Parathyroid adenoma (tissue), 2 donors: Measurements from ENCODE around the gene CHTF8.

Source experiments
- H2AFZ ChIP-seq: fragments of 300-600 bp; sonication (generic); one replicate; pipeline ENCODE4 v1.7.0; 2017; ENCODE audit warnings: antibody characterized with exemption, mild to moderate bottlenecking
- H3K27ac ChIP-seq: fragments of 300-600 bp; sonication (generic); one replicate; pipeline ENCODE4 v1.7.0; 2017
- H3K27me3 ChIP-seq: fragments of 300-600 bp; sonication (generic); one replicate; pipeline ENCODE4 v1.7.0; 2017; ENCODE audit warnings: low read length; ENCODE audit not compliant: control insufficient read depth, insufficient read depth
- H3K36me3 ChIP-seq: fragments of 300-600 bp; sonication (generic); one replicate; pipeline ENCODE4 v1.7.0; 2017; ENCODE audit warnings: low read length; ENCODE audit not compliant: control insufficient read depth, insufficient read depth
- H3K4me1 ChIP-seq: fragments of 300-600 bp; sonication (generic); one replicate; pipeline ENCODE4 v1.7.0; 2017; ENCODE audit warnings: control low read depth
- H3K4me2 ChIP-seq: fragments of 300-600 bp; sonication (generic); one replicate; pipeline ENCODE4 v1.7.0; 2017; ENCODE audit warnings: low read length
- H3K4me3 ChIP-seq: fragments of 300-600 bp; sonication (generic); one replicate; pipeline ENCODE4 v1.7.0; 2017; ENCODE audit warnings: low read depth, low read length
- H3K79me2 ChIP-seq: fragments of 300-600 bp; sonication (generic); one replicate; pipeline ENCODE4 v1.7.0; 2017; ENCODE audit warnings: control low read depth
- H3K9ac ChIP-seq: fragments of 300-600 bp; sonication (generic); one replicate; pipeline ENCODE4 v1.7.0; 2017; ENCODE audit warnings: mild to moderate bottlenecking
- H3K9me3 ChIP-seq: fragments of 300-600 bp; sonication (generic); one replicate; pipeline ENCODE4 v1.7.0; 2017; ENCODE audit warnings: low read length; ENCODE audit not compliant: control insufficient read depth
- TF ChIP-seq, protein P1 (sequence below): fragments of 300-600 bp; sonication (generic); IDR thresholded peaks from one replicate; pipeline ENCODE4 v1.7.0; 2017; ENCODE audit warnings: antibody characterized with exemption, mild to moderate bottlenecking
- donor health status: primary hyperparathyroidism.

The CHTF8 gene

DNA sequence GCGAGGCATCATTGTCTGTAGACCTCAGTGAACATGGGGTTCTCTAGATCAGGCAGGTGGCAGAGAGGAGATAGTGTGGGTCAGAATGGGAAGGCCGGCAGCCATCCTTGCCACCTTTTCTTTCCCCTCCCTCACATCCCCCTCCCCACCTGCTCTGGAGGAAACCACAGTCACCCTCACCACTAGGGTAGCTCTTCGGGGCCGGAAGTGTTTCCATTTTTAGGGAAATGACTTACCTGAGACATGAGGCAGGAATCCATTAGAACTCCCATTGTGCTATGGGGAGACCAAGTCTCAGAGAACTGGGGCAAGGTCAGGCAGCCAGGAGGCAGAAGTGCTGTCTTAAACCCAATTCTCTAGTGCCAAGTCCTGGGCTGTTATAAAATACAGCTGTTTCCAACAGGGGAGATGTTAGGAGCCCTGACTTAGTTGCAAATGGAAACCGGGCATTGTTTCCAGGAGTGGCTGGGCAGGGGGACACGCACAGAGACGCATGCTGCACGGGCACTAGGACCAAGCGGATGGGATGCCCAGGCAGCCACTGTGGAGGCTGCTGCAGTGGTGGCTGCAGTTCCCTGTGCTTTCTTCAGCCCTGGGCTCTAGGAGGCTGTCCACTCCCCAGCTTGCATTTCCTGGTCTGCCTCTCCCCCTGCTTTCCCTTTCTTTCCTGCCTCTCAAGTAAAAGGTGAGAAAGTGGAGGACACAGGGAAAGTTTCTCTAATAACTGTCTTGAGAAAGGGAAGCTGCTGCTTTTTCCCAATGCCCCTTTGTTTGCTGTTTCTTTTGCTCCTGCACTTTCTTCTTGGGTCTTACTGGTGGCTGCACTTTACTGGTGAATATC is 24.1 kb downstream of the CHTF8 start:
- H3K27ac ChIP-seq: no peak overlapping the region
- no peak overlapping the region for H3K4me3 ChIP-seq
- no peaks in the 10 kb centered on the region for H3K27me3 ChIP-seq

DNA sequence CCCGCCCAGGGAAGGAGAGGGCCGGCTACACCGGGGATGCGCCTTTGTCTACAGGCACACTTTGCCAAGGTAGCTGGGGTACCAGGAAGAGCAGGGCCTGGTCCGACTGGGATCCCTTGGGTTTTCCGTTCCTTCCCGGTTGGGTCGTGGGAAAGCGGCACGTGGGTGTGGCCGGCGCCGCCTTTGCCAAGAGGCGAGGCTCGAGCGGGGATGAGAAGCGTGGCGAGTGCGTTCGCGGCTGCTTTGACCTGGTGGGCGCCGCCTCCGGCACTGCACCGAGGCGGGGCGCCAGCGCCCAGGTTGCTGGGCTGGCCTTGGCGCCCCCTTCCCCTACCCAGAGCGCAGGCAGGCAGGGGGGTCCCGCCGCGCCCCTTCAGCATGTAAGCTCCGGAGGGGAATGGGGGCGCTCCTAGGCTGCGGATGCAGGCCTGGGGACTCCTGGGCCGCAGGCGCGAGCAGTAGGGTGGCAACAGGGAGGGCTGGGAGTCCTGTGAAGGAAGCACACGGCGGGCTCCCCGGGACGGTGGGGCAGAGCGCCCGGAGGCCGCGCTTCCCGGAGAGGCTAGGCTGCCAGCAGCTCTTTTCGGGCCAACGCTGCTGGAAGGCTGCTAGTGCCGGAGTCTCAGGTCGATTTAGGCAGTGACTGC is 24.9 kb downstream of the CHTF8 start:
- Histone ChIP-seq H3K4me3 (peak overlapping the region; percentile 46), H3K4me2 (peak overlapping the region; percentile 78), H3K9me3 (no peaks in the 10 kb centered on the region), H3K27ac (no peak overlapping the region), H3K27me3 (no peaks in the 10 kb centered on the region), H3K4me1 (peaks cover 5% of the 10 kb centered on the region), H3K79me2 (no peaks in the 10 kb centered on the region), H2AFZ (no peak overlapping the region), H3K9ac (no peak overlapping the region), H3K36me3 (no peaks in the 10 kb centered on the region)
- TF ChIP-seq, protein P1, sequence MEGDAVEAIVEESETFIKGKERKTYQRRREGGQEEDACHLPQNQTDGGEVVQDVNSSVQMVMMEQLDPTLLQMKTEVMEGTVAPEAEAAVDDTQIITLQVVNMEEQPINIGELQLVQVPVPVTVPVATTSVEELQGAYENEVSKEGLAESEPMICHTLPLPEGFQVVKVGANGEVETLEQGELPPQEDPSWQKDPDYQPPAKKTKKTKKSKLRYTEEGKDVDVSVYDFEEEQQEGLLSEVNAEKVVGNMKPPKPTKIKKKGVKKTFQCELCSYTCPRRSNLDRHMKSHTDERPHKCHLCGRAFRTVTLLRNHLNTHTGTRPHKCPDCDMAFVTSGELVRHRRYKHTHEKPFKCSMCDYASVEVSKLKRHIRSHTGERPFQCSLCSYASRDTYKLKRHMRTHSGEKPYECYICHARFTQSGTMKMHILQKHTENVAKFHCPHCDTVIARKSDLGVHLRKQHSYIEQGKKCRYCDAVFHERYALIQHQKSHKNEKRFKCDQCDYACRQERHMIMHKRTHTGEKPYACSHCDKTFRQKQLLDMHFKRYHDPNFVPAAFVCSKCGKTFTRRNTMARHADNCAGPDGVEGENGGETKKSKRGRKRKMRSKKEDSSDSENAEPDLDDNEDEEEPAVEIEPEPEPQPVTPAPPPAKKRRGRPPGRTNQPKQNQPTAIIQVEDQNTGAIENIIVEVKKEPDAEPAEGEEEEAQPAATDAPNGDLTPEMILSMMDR: no peak

More for the DNA sequence above, 24.1 kb downstream of the CHTF8 start:
- H3K79me2 ChIP-seq: peaks cover 2% of the 10 kb centered on the region
- TF ChIP-seq, protein P1: no peak
- H2AFZ ChIP-seq: no peak overlapping the region
- no peak overlapping the region for H3K9ac ChIP-seq
- no peaks in the 10 kb centered on the region for H3K36me3 ChIP-seq
- no peaks in the 10 kb centered on the region for H3K9me3 ChIP-seq
- no peak overlapping the region for H3K4me2 ChIP-seq
- peaks cover 5% of the 10 kb centered on the region for H3K4me1 ChIP-seq

DNA sequence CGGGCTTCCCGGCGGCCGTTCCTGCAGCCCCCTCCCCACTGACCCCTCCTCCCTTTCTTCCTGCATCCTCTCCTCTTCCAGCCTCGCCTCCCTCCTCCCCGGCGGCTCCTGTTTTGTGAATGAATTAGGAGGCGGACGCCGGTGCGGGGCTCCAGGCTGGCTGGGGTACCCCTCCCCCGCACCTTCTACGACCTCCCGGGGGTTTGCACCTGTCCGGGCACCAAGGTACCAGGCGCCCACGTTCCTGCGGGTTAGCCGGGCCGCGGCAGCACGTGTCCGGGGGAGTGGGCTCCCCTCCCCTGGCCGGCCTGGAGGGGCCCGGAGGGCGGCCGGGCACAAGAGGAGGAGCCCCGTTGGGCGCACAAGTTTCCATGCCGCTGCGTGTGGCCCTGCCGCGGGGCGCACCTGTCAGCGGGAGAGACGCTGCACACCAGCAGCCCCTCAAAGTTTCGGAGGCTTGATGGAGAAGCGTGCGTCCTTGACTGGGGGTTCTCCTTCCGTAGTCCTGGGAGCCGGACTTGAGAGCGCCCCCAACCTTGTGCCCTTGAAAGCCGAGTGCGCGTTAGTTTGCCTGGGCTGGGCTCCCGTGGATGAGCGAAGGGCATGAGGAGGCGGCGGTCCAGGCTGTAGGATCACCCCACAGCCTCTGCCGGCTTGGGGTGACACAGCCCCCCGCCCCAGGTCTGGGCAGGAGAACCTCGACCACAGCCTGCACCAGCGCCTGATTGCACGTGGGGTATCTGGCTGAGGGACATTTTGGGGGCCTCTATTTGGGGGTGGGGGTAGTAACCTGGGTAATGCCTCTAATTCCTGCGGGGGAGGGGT is 25.7 kb downstream of the CHTF8 start:
- Histone ChIP-seq H3K9me3 (no peaks in the 10 kb centered on the region), H3K9ac (no peak overlapping the region), H3K27ac (no peak overlapping the region), H3K27me3 (no peaks in the 10 kb centered on the region), H3K36me3 (no peaks in the 10 kb centered on the region), H2AFZ (peak overlapping the region; percentile 67), H3K4me2 (peak overlapping the region; percentile 78), H3K4me1 (peaks cover 5% of the 10 kb centered on the region), H3K4me3 (peak overlapping the region; percentile 46), H3K79me2 (no peaks in the 10 kb centered on the region)
- TF ChIP-seq, protein P1: no peak

DNA sequence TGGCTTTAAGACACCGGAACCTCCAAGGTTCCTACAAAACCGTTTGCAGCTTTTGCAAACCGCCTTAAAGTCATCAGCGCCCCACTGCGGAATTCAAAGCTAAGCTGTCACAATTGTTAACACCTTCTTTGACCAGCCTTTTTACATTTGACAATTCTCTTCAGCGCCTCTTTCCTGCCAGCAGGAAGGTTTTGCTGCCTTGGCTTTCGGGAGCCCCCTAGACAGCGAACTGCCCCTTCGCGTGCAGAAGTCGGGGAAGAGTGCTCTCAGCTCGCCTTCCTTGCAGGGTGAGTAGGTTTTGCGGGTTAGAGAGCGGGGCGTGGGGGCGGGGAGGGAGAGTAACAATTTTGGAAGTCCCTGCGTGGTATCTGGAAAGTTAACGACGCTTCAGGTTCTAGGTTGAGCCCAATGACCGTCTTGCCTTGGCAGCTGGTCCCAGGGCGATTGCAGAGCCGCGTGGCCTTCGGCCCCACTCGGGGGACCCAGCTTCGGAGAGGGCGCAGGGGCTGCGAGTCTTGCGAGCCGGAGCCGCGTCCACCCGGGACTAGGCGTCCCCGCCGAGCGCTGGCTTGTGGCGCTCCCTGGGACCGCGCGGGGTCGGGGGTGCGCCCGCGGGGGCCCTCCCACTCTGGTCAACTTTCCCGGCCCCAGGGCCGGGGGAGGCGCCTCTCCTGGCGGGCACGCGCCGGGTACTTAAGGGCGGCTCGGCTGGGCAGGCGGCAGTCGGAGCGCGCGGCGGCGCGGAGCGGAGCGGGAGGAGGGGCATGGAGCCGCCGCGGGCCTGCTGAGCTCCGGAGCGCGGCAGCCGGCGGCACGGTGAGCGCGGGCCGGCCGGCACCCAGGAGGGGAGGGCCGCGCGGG is 26.7 kb downstream of the CHTF8 start, which contains the start of gene HAS3:
HAS3 (plus strand) TSS at position 153 of the 861 bp plus-strand sequence. CDS start 3,743 bp downstream, outside the sequence.
- Histone ChIP-seq H3K9ac (no peak within 1 kb of the TSS), H3K9me3 (no peaks in the 10 kb centered on the region), H2AFZ (peak within 1 kb of the TSS; percentile 90), H3K4me3 (peak within 1 kb of the TSS; percentile 61), H3K27ac (peak within 1 kb of the TSS; percentile 26), H3K4me2 (peak within 1 kb of the TSS; percentile 92), H3K27me3 (no peaks in the 10 kb centered on the region), H3K4me1 (peaks cover 5% of the 10 kb centered on the region), H3K36me3 (no peaks in the 10 kb centered on the region), H3K79me2 (no peaks in the 10 kb centered on the region)
- TF ChIP-seq, protein P1: peak; percentile 52
